Testis (tissue), 3 donors: ENCODE data around the gene SH3BGR. TPM values are rescaled to one million over a fixed set of nuclear protein-coding genes. Genes with fewer than 3 reads are reported as not detected.

Experiments used
- DNase-seq: peaks from one replicate; pipeline ENCODE4 v3.0.0-alpha.2; 2019
- H3K27ac ChIP-seq, 2 donors: fragments of 200-600 bp; sonication (generic); one replicate each; pipeline ENCODE4 v1.5.1; 2019
- H3K27me3 ChIP-seq: fragments of 200-600 bp; sonication (generic); one replicate; pipeline ENCODE4 v1.5.1; 2019
- H3K36me3 ChIP-seq: fragments of 200-600 bp; sonication (generic); one replicate; pipeline ENCODE4 v1.5.1; 2017; ENCODE audit warnings: low read depth; ENCODE audit errors: missing control alignments
- H3K4me1 ChIP-seq: fragments of 200-600 bp; sonication (generic); one replicate; pipeline ENCODE4 v1.5.1; 2019
- H3K4me3 ChIP-seq, 2 donors: fragments of 200-600 bp; sonication (generic); one replicate each; pipeline ENCODE4 v1.5.1; 2017 to 2019
- H3K9me3 ChIP-seq: fragments of 200-600 bp; sonication (generic); one replicate; pipeline ENCODE4 v1.5.1; 2017
- CTCF ChIP-seq, 3 experiments: fragments of 450-650 bp in 2 of 3; fragments of 200-600 bp in 1 of 3; sonication (generic) in 1 of 3; IDR thresholded peaks; one replicate each; pipeline ENCODE4 v1.5.1; 2016 to 2019; ENCODE audit warnings: antibody characterized with exemption in 3 of 3, mild to moderate bottlenecking in 2 of 3, moderate library complexity in 1 of 3
- POLR2A ChIP-seq: fragments of 450-650 bp; IDR thresholded peaks from one replicate; pipeline ENCODE4 v1.6.1; 2017; ENCODE audit warnings: antibody characterized with exemption, mild to moderate bottlenecking, moderate library complexity
- WGBS, 2 donors: methylation state at CpG; one replicate each; pipeline ENCODE4 v1.1.5; 2018; 5-methylcytosine and 5-hydroxymethylcytosine counted together
- intact Hi-C: fragments of 100-400 bp; cut with DNase I; formaldehyde crosslinking; loops from one replicate; pipeline ENCODE4 v1.15.1; 2023; ENCODE audit warnings: low total_unique reads
- polyA plus RNA-seq: library from polyadenylated mRNA; stranded (reverse); fragments of 350-450 nt; fragmentation: Illumina TruSeq; extraction: RNeasy Lipid Tissue Mini Kit (QIAGEN cat#74804); gene quantifications from one replicate; pipeline ENCODE4 v1.2.3, GENCODE V29; 2014; ENCODE audit warnings: low read depth, low replicate concordance; ENCODE audit not compliant: insufficient read depth
- total RNA-seq, 2 donors: library from RNA; depleted of rRNA; stranded (reverse); fragments of >200 nt; gene quantifications; one replicate each; pipeline ENCODE4 v1.2.3, GENCODE V29; 2016

Gene SH3BGR
- total and polyA plus RNA-seq, 3 donors from 2014 or later, result 5.0 to 27.3 (median 16.7) TPM

DNA sequence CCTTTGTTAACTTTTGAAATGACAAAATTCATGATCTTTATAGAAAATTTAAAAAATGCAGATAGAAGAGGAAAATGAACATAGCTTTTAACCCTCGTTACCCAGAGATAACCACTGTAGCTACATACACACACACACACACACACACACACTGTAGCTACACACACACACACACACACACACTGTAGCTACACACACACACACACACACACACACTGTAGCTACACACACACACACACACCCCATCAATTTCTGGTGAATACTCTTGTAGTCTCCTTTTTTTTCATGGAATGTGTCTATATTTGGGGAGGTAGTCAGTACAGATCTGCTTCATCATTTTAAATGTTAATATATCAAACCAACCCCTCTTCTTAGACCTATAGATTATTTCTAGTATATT, 58.5 kb downstream of the SH3BGR start:
- TF ChIP-seq POLR2A (no peak), CTCF (IDR thresholded peaks at IDR 0.05) (no peak)
- Histone ChIP-seq H3K36me3 (no peaks in the 10 kb centered on the region), H3K9me3 (no peaks in the 10 kb centered on the region), H3K27ac (no peak overlapping the region), H3K4me3 (no peak overlapping the region), H3K27me3 (no peaks in the 10 kb centered on the region), H3K4me1 (no peaks in the 10 kb centered on the region)
- DNase-seq, result no peak
- intact Hi-C loops, result no loop called here
- WGBS, 2 donors, result 84 to 100% methylated on average over 1 of the region's 1 CpG

DNA sequence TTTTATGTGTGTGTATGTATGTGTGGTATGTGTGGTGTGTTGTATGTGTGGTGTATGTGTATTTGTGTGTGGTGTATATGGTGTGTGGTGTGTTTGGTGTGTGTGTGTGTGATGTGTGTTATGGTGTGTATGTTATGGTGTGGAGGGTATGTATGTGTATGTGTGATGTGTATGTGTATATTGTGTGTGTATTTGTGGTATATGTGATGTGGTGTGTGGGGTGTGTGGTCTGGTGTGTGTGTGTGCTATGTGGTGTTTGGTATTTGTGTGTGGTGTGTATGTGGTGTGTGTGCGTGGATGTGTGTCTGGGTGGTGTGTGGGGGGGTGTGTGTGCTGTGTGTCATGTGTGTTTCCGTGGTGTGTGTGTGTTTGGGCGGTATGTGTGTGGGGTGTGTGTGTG, 59.3 kb downstream of the SH3BGR start:
- no peaks in the 10 kb centered on the region for H3K36me3 ChIP-seq
- no peak overlapping the region for H3K4me3 ChIP-seq
- no peak for DNase-seq
- TF ChIP-seq CTCF (IDR thresholded peaks at IDR 0.05) (no peak), POLR2A (no peak)
- no peak overlapping the region for H3K27ac ChIP-seq
- no peaks in the 10 kb centered on the region for H3K27me3 ChIP-seq
- no peaks in the 10 kb centered on the region for H3K4me1 ChIP-seq
- intact Hi-C loops, result no loop called here
- 94 to 100% methylated on average over 3 of the region's 3 CpGs for WGBS, 2 donors
- H3K9me3 ChIP-seq, result no peaks in the 10 kb centered on the region

DNA sequence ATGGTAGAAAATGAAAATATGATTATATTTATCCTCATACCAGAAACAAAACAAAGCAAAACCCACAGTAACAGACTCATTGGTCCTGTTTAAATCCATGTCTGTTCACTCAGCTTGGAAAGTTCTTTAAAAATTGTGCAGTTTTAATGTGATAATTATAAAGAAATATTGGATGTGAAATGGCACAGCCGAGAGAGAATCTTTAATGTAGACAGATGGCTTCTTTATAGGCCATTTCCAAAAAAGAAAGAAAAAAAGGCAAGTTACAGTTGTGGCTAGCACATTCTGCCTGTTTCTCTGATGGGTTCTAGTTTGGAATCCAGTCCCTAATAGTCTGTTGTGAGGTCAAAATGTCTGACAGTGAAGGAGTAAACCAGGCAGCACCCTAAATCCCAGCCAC, 62.0 kb downstream of the SH3BGR start:
- no peak for DNase-seq
- H3K4me3 ChIP-seq, result no peak overlapping the region
- H3K27ac ChIP-seq, result no peak overlapping the region
- no peaks in the 10 kb centered on the region for H3K36me3 ChIP-seq
- 76 to 78% methylated on average over 1 of the region's 1 CpG for whole genome bisulfite sequencing, 2 donors
- H3K9me3 ChIP-seq, result no peaks in the 10 kb centered on the region
- TF ChIP-seq POLR2A, result no peak
- TF ChIP-seq CTCF (IDR thresholded peaks at IDR 0.05), result no peak
- no peaks in the 10 kb centered on the region for H3K4me1 ChIP-seq
- intact Hi-C loops, result no loop called here
- no peaks in the 10 kb centered on the region for H3K27me3 ChIP-seq

DNA sequence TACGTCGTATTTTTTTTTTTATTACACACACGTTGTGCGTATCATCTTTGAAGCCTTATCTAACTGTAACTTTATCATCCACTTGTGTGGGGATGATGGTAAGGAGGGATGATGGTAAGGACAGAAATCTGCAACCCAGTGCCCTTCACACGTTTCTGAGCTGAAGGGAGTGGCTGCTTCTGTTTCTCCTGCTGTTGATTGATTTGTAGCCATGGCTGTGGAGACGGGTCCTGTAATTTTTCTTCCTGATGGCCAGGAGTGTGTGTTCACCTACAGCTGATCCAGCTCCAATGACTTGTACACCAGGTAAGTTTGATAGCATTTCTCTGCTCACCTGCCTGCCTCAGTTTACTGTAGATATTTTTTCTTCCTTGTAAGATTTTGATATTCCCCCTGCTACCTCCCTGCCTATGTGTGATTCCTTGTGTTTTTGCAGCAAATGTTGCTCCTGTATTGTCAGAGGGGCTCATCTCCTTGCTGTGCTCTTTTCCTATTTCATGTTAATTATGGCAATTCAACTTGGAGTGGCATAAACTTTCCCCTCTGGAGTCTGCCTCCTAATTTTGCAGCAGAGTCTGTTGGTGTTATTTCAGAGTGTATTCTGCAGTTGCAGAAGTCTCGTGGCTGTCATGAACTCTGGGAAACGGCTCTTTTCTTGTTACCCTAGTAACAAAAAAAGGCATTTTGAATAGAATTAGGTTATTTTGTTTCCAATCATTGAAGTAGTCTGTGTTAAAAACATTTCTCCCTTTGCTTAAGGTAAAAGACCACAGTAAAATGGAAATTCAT, 64.1 kb downstream of the SH3BGR start:
- Histone ChIP-seq H3K9me3 (no peaks in the 10 kb centered on the region), H3K4me1 (no peaks in the 10 kb centered on the region), H3K4me3 (no peak overlapping the region), H3K27ac (no peak overlapping the region), H3K36me3 (no peaks in the 10 kb centered on the region), H3K27me3 (no peaks in the 10 kb centered on the region)
- intact Hi-C loops, result no loop called here
- DNase-seq, result no peak
- 63 to 69% methylated on average over 8 of the region's 8 CpGs for WGBS, 2 donors
- no peak for TF ChIP-seq CTCF (IDR thresholded peaks at IDR 0.05)
- no peak for TF ChIP-seq POLR2A
